KMS-11 (cell line): ENCODE results near the gene BBS2.

Experiments
- H2AFZ ChIP-seq: fragments of 200-600 bp; sonication (generic); 2 replicates; pipeline ENCODE4 v1.6.1; 2016; ENCODE audit warnings: antibody characterized with exemption, mixed run types, low read depth
- H3K27ac ChIP-seq: fragments of 200-600 bp; sonication (generic); 2 replicates; pipeline ENCODE4 v1.6.1; 2016; ENCODE audit warnings: mild to moderate bottlenecking, mixed run types
- H3K27me3 ChIP-seq: fragments of 200-600 bp; sonication (generic); 2 replicates; pipeline ENCODE4 v1.6.1; 2017; ENCODE audit warnings: mild to moderate bottlenecking, low read depth, mixed run types, moderate library complexity; ENCODE audit not compliant: insufficient read depth
- H3K36me3 ChIP-seq: fragments of 200-600 bp; sonication (generic); 2 replicates; pipeline ENCODE4 v1.6.1; 2017; ENCODE audit warnings: mild to moderate bottlenecking, mixed run types; ENCODE audit not compliant: insufficient read depth
- H3K4me1 ChIP-seq: fragments of 200-600 bp; sonication (generic); 2 replicates; pipeline ENCODE4 v1.6.1; 2016; ENCODE audit warnings: mild to moderate bottlenecking, low read depth, mixed run types; ENCODE audit not compliant: poor library complexity, severe bottlenecking
- H3K4me2 ChIP-seq: fragments of 200-600 bp; sonication (generic); 2 replicates; pipeline ENCODE4 v1.7.0; 2016; ENCODE audit warnings: mild to moderate bottlenecking, mixed run types
- H3K4me3 ChIP-seq: fragments of 200-600 bp; sonication (generic); IDR thresholded peaks from 2 replicates; pipeline ENCODE4 v1.6.1; 2017; ENCODE audit warnings: low read depth, low read length, mixed read lengths; ENCODE audit not compliant: insufficient read depth
- H3K79me2 ChIP-seq: fragments of 200-600 bp; sonication (generic); 2 replicates; pipeline ENCODE4 v1.6.1; 2016; ENCODE audit warnings: low read depth, mixed run types; ENCODE audit not compliant: insufficient read depth
- H3K9ac ChIP-seq: fragments of 200-600 bp; sonication (generic); 2 replicates; pipeline ENCODE4 v1.6.1; 2016; ENCODE audit warnings: mild to moderate bottlenecking, mixed run types
- H4K20me1 ChIP-seq: fragments of 200-600 bp; sonication (generic); 2 replicates; pipeline ENCODE4 v1.6.1; 2016; ENCODE audit warnings: mild to moderate bottlenecking, mixed run types; ENCODE audit not compliant: insufficient read depth
- TF ChIP-seq, protein P1 (sequence below): fragments of 200-600 bp; sonication (generic); conservative IDR thresholded peaks from 2 replicates; pipeline ENCODE4 v1.6.1; 2017; ENCODE audit warnings: low read depth, mild to moderate bottlenecking, antibody characterized with exemption, low read length, moderate library complexity, mixed read lengths

The BBS2 gene

DNA sequence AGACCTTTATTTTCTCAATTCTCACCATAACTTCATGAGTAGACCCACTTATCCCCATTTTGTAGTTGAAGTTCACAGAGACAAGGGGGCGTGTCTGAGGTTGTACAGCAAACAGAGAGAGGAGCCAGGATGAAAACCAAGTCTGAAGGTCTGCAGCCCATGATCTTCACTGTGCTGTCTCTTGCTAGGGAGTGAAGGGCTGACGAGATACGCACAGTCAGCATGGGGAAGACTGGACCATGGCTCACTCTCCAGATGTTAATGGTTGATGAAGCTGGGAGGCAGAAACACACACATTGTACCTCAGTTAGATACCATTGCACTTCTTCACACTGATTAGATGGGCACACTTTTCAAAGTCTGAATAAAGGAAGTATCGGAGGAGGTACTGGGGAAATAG, 39.3 kb upstream of the BBS2 start:
- H3K27ac ChIP-seq, result no peak overlapping the region
- no peak overlapping the region for H3K9ac ChIP-seq
- no peaks in the 10 kb centered on the region for H3K36me3 ChIP-seq
- no peaks in the 10 kb centered on the region for H3K4me1 ChIP-seq
- TF ChIP-seq, protein P1, sequence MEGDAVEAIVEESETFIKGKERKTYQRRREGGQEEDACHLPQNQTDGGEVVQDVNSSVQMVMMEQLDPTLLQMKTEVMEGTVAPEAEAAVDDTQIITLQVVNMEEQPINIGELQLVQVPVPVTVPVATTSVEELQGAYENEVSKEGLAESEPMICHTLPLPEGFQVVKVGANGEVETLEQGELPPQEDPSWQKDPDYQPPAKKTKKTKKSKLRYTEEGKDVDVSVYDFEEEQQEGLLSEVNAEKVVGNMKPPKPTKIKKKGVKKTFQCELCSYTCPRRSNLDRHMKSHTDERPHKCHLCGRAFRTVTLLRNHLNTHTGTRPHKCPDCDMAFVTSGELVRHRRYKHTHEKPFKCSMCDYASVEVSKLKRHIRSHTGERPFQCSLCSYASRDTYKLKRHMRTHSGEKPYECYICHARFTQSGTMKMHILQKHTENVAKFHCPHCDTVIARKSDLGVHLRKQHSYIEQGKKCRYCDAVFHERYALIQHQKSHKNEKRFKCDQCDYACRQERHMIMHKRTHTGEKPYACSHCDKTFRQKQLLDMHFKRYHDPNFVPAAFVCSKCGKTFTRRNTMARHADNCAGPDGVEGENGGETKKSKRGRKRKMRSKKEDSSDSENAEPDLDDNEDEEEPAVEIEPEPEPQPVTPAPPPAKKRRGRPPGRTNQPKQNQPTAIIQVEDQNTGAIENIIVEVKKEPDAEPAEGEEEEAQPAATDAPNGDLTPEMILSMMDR, result no peak
- H3K79me2 ChIP-seq, result no peaks in the 10 kb centered on the region
- no peak overlapping the region for H2AFZ ChIP-seq
- no peaks in the 10 kb centered on the region for H3K27me3 ChIP-seq
- no peak overlapping the region for H3K4me2 ChIP-seq
- H4K20me1 ChIP-seq, result no peaks in the 10 kb centered on the region
- no peak overlapping the region for H3K4me3 ChIP-seq

DNA sequence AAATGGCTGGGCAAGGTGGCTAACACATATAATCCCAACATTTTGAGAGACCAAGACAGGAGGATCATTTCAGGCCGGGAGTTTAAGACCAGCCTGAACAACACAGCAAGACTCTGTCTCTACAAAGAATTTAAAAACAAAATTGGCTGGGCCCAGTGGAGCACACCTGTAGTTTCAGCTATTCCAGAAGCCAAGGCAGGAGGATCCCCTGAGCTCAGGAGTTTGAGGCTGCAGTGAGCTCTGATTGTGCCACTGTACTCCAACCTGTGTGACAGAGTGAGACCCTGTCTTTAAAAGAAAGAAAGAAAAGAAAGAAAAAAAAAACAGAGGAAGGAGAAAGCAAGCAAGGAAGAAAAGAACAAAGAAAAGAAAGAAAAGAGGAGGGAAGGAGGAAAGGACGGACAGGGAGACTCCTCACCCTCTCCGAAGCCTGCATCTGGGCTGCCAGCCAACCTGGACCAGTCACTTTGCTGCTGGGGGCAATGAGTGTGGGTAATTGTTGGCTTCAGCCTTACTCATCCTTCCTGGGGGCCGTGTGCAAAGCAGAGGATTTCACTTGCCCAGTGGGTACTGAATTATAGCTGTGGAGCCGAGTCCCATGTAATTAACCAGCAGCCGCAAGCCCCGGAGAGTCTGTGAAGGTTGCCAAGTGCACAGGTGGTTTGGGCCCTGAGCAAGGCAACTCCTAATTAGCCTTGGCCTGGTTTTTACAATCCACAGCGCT, 38.4 kb upstream of the BBS2 start:
- Histone ChIP-seq H3K4me3 (no peak overlapping the region), H3K4me2 (no peak overlapping the region), H3K36me3 (no peaks in the 10 kb centered on the region), H2AFZ (no peak overlapping the region; the same call in 1 of the 2 replicates), H4K20me1 (no peaks in the 10 kb centered on the region), H3K27me3 (no peaks in the 10 kb centered on the region), H3K27ac (no peak overlapping the region), H3K79me2 (no peaks in the 10 kb centered on the region), H3K4me1 (no peaks in the 10 kb centered on the region), H3K9ac (no peak overlapping the region)
- TF ChIP-seq, protein P1, result no peak

GRCh38 chr16:56554441-56554840, 34.6 kb upstream of the BBS2 start:
- Histone ChIP-seq H3K36me3 (no peaks in the 10 kb centered on the region), H3K4me1 (peaks cover 4% of the 10 kb centered on the region), H4K20me1 (no peaks in the 10 kb centered on the region), H3K27me3 (no peaks in the 10 kb centered on the region), H3K79me2 (no peaks in the 10 kb centered on the region), H2AFZ (no peak overlapping the region), H3K9ac (no peak overlapping the region), H3K4me3 (no peak overlapping the region), H3K4me2 (no peak overlapping the region), H3K27ac (no peak overlapping the region)
- TF ChIP-seq, protein P1, result no peak

- Histone ChIP-seq H3K27ac (no peak overlapping the region), H3K4me1 (peaks cover 27% of the 10 kb centered on the region), H2AFZ (no peak overlapping the region), H3K4me2 (no peak overlapping the region), H3K79me2 (no peaks in the 10 kb centered on the region), H3K4me3 (no peak overlapping the region), H3K9ac (no peak overlapping the region), H3K27me3 (no peaks in the 10 kb centered on the region), H3K36me3 (no peaks in the 10 kb centered on the region), H4K20me1 (no peaks in the 10 kb centered on the region)
- TF ChIP-seq, protein P1, result no peak
Measured at GRCh38 chr16:56551796-56552738, 32.2 kb upstream of the BBS2 start.
